HCT116 (cell line): ENCODE measurements around the gene KIAA0825. TPM values are rescaled to one million over a fixed set of nuclear protein-coding genes. Genes with fewer than 3 reads are reported as not detected.

ENCODE experiments used
- ATAC-seq: fragments of 200-7000 bp; cut with Tn5 transposase; 2 replicates; pipeline ENCODE4 v1.9.1; 2020; ENCODE audit warnings: mild to moderate bottlenecking, moderate library complexity
- BruUV-seq: library from RNA; stranded (reverse); fragments of 400-500 nt; replicated peaks from 2 replicates; lab custom pipeline; 2021; lab: Mats Ljungman, UMichigan
- CTCF ChIA-PET: fragments of 300-600 bp; sonication (Branson Sonifier 250); formaldehyde crosslinking; loops from one replicate; lab custom pipeline; 2021; ENCODE audit warnings: antibody characterized with exemption; lab: Charles Lee
- POLR2A ChIA-PET: fragments of 300-600, 350-600 bp; sonication (Branson Sonifier 250); formaldehyde crosslinking; loops from one replicate; lab custom pipeline; 2021; ENCODE audit warnings: antibody characterized with exemption; lab: Charles Lee
- RAD21 ChIA-PET, 2 experiments: fragments of 300-600 bp; sonication (Branson Sonifier 250); formaldehyde crosslinking; loops; one replicate each; lab custom pipeline; 2023; ENCODE audit warnings: low total read pairs in 2 of 2; ENCODE audit not compliant: uncharacterized antibody in 2 of 2, unreplicated experiment in 2 of 2, low non-redundant PET in 1 of 2; lab: Charles Lee
- DNase-seq: peaks from one replicate; pipeline ENCODE4 v3.0.0-alpha.2; 2010; ENCODE audit warnings: low read depth, low spot score
- H2AFZ ChIP-seq: fragments of 200-600 bp; shearing (Covaris generic), sonication (generic); 2 replicates; pipeline ENCODE4 v1.6.1; 2017; ENCODE audit warnings: low read depth, mixed run types, mixed read lengths, antibody characterized with exemption, low read length; ENCODE audit not compliant: poor library complexity, severe bottlenecking
- H3K27ac ChIP-seq: 2 replicates; pipeline ENCODE4 v1.5.1; 2012; ENCODE audit warnings: low read depth, low read length
- H3K27me3 ChIP-seq: fragments of 200-600 bp; sonication (generic); 2 replicates; pipeline ENCODE4 v1.6.1; 2016; ENCODE audit warnings: mixed run types, low read length, mixed read lengths; ENCODE audit not compliant: insufficient read depth
- H3K36me3 ChIP-seq, 2 experiments: fragments of 200-500 bp in 1 of 2; fragments of 200-600 bp in 1 of 2; sonication (Bioruptor generic) in 1 of 2; sonication (generic) in 1 of 2; 2 replicates each; pipeline versions ENCODE4 v1.5.1 to v1.6.1; 2014 to 2016; ENCODE audit warnings: low read length in 2 of 2, inconsistent platforms in 1 of 2, mixed read lengths in 1 of 2, mixed run types in 1 of 2; ENCODE audit not compliant: insufficient read depth in 2 of 2, control insufficient read depth in 1 of 2
- H3K4me1 ChIP-seq, 2 experiments: fragments of 200-600 bp in 1 of 2; sonication (generic) in 1 of 2; 2 replicates each; pipeline versions ENCODE4 v1.5.1 to v1.6.1; 2012 to 2017; ENCODE audit warnings: low read length in 2 of 2, inconsistent platforms in 1 of 2, mild to moderate bottlenecking in 1 of 2, mixed read lengths in 1 of 2, mixed run types in 1 of 2, moderate library complexity in 1 of 2; ENCODE audit not compliant: insufficient read depth in 2 of 2, control insufficient read depth in 1 of 2
- H3K4me2 ChIP-seq: fragments of 200-600 bp; sonication (generic); 2 replicates; pipeline ENCODE4 v1.6.1; 2017; ENCODE audit warnings: mixed run types, low read length, mixed read lengths
- H3K4me3 ChIP-seq, 2 experiments: fragments of 200-600 bp in 1 of 2; sonication (generic) in 1 of 2; replicated peaks in 1 of 2; 2 replicates each; pipeline ENCODE4 v1.5.1; 2011 to 2016; ENCODE audit warnings: low read length in 2 of 2, control low read depth in 1 of 2, low read depth in 1 of 2, mild to moderate bottlenecking in 1 of 2, mixed read lengths in 1 of 2, mixed run types in 1 of 2
- H3K79me2 ChIP-seq: fragments of 200-600 bp; sonication (generic); 2 replicates; pipeline ENCODE4 v1.6.1; 2017; ENCODE audit warnings: mild to moderate bottlenecking, mixed run types, low read length, moderate library complexity, mixed read lengths; ENCODE audit not compliant: insufficient read depth
- H3K9ac ChIP-seq: fragments of 200-600 bp; sonication (generic); 2 replicates; pipeline ENCODE4 v1.6.1; 2016; ENCODE audit warnings: low read length, mixed read lengths
- H3K9me2 ChIP-seq: fragments of 200-600 bp; sonication (generic), shearing (Covaris generic); 2 replicates; pipeline ENCODE4 v1.6.1; 2017; ENCODE audit warnings: mixed run types, mild to moderate bottlenecking, moderate library complexity; ENCODE audit not compliant: insufficient read depth
- H3K9me3 ChIP-seq, 2 experiments: fragments of 200-500 bp in 1 of 2; fragments of 200-600 bp in 1 of 2; sonication (Bioruptor generic) in 1 of 2; sonication (generic) in 1 of 2; 2 replicates each; pipeline ENCODE4 v1.6.1; 2014 to 2017; ENCODE audit warnings: low read length in 2 of 2, mixed read lengths in 2 of 2, inconsistent platforms in 1 of 2, low read depth in 1 of 2, mild to moderate bottlenecking in 1 of 2, mixed run types in 1 of 2, moderate library complexity in 1 of 2; ENCODE audit not compliant: control insufficient read depth in 1 of 2, insufficient read depth in 1 of 2
- H4K20me1 ChIP-seq: fragments of 200-600 bp; sonication (generic), shearing (Covaris generic); 2 replicates; pipeline ENCODE4 v1.6.1; 2017; ENCODE audit warnings: mixed run types, mild to moderate bottlenecking, moderate library complexity; ENCODE audit not compliant: insufficient read depth
- ATF3 ChIP-seq: IDR thresholded peaks from 2 replicates; pipeline ENCODE4 v1.6.1; 2012
- CBX3 ChIP-seq: IDR thresholded peaks from 2 replicates; pipeline ENCODE4 v1.6.1; 2012; ENCODE audit warnings: low read depth
- CEBPB ChIP-seq: IDR thresholded peaks from 2 replicates; pipeline ENCODE4 v1.6.1; 2012; ENCODE audit warnings: low read depth
- CTCF ChIP-seq, 3 experiments: fragments of 200-600 bp in 1 of 3; sonication (generic) in 1 of 3; IDR thresholded peaks in 2 of 3; conservative IDR thresholded peaks in 1 of 3; 2 replicates each; pipeline ENCODE4 v1.5.1; 2012 to 2017; ENCODE audit warnings: low read depth in 2 of 3, low read length in 2 of 3, antibody characterized with exemption in 1 of 3, borderline replicate concordance in 1 of 3, control low read depth in 1 of 3, mild to moderate bottlenecking in 1 of 3, mixed read lengths in 1 of 3, mixed run types in 1 of 3, moderate library complexity in 1 of 3; ENCODE audit not compliant: insufficient read depth in 1 of 3
- EGR1 ChIP-seq: IDR thresholded peaks from 2 replicates; pipeline ENCODE4 v1.6.1; 2012; ENCODE audit warnings: low read depth
- FOSL1 ChIP-seq: IDR thresholded peaks from 2 replicates; pipeline ENCODE4 v1.6.1; 2012; ENCODE audit warnings: low read depth
- JUND ChIP-seq: IDR thresholded peaks from 2 replicates; pipeline ENCODE4 v1.6.1; 2012
- MAX ChIP-seq: IDR thresholded peaks from 2 replicates; pipeline ENCODE4 v1.6.1; 2012
- RAD21 ChIP-seq: IDR thresholded peaks from 2 replicates; pipeline ENCODE4 v1.6.1; 2012; ENCODE audit warnings: low read depth, mild to moderate bottlenecking
- SIN3A ChIP-seq: IDR thresholded peaks from 2 replicates; pipeline ENCODE4 v1.6.1; 2012; ENCODE audit warnings: low read depth
- SP1 ChIP-seq: IDR thresholded peaks from 2 replicates; pipeline ENCODE4 v1.6.1; 2012; ENCODE audit warnings: low read depth
- SRF ChIP-seq: IDR thresholded peaks from 2 replicates; pipeline ENCODE4 v1.6.1; 2012; ENCODE audit warnings: low read depth
- TCF7L2 ChIP-seq: IDR thresholded peaks from 2 replicates; pipeline ENCODE4 v1.7.0; 2011; ENCODE audit warnings: borderline replicate concordance, inconsistent platforms; ENCODE audit not compliant: insufficient read depth, insufficient read length; ENCODE audit errors: extremely low read depth
- YY1 ChIP-seq: IDR thresholded peaks from 2 replicates; pipeline ENCODE4 v1.6.1; 2011; ENCODE audit warnings: low read length, low read depth, moderate library complexity, mild to moderate bottlenecking; ENCODE audit not compliant: insufficient replicate concordance; ENCODE audit errors: extremely low read depth
- ZBTB33 ChIP-seq: IDR thresholded peaks from 2 replicates; pipeline ENCODE4 v1.6.1; 2011; ENCODE audit warnings: mild to moderate bottlenecking, low read length, moderate library complexity; ENCODE audit not compliant: insufficient replicate concordance; ENCODE audit errors: extremely low read depth
- ZFX ChIP-seq: fragments of 450-650 bp; IDR thresholded peaks from 2 replicates; pipeline ENCODE4 v1.6.1; 2017
- intact Hi-C: fragments of 100-400 bp; cut with micrococcal nuclease; formaldehyde crosslinking; loops from 2 replicates; pipeline ENCODE4 v1.10.0; 2022
- total RNA-seq: library from RNA; stranded (reverse); gene quantifications from one replicate; pipeline ENCODE4 v1.2.1, GENCODE V29; 2021; ENCODE audit not compliant: unreplicated experiment

Gene KIAA0825
- total RNA-seq, 1 experiment from 2014 or later: 1.4 TPM

DNA sequence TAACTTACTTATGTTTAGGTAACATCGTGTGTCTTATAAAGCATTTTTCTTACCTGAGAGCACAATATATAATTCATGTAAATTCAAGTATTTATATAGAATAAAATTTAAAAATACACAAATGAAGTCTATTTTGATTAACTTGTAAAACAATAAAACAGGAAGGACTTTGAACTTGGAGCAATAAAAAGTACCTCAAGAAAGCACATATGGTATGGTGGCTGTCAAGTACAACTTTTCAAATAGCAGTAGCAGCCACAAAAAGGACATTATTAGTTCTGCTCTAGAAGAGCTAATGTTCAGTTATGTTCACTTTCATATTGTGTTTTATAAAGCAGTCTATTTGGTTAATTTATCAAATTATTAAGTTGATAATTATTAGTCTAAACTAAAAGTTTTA is 31.5 kb upstream of the KIAA0825 start:
- ChIA-PET POLR2A (no interaction called here), RAD21 (no interaction called here)
- no peak overlapping the region for H2AFZ ChIP-seq

More for the DNA sequence above, 31.5 kb upstream of the KIAA0825 start:
- Histone ChIP-seq H3K9me2 (no peaks in the 10 kb centered on the region), H3K36me3 (peaks cover 0 to 4% of the 10 kb centered on the region in 2 experiments; a peak in 1 of 4 replicates), H3K27ac (no peak overlapping the region), H3K4me3 (no peak overlapping the region), H4K20me1 (no peaks in the 10 kb centered on the region), H3K9ac (no peak overlapping the region), H3K27me3 (no peaks in the 10 kb centered on the region), H3K4me2 (no peak overlapping the region), H3K79me2 (no peaks in the 10 kb centered on the region), H3K4me1 (no peaks in the 10 kb centered on the region)
- ATAC-seq: no peak
- CTCF ChIA-PET: no interaction called here
- BruUV-seq: no TSS peak
- intact Hi-C loops: no loop called here
- no peak for TF ChIP-seq MAX
- TF ChIP-seq JUND: no peak
- TF ChIP-seq EGR1: no peak
- TF ChIP-seq YY1: no peak
- TF ChIP-seq SRF: no peak
- no peak for TF ChIP-seq TCF7L2
- TF ChIP-seq RAD21: no peak
- no peak for TF ChIP-seq CTCF (IDR thresholded peaks at IDR 0.05 in 2 of 3, conservative IDR thresholded peaks at IDR 0.05 in 1 of 3; ENCODE audit: borderline replicate concordance in 1 of 3, insufficient read depth in 1 of 3, low read depth in 2 of 3, low read length in 2 of 3)
- no peak for TF ChIP-seq ATF3
- TF ChIP-seq CBX3: no peak
- TF ChIP-seq SP1: no peak
- TF ChIP-seq CEBPB: no peak
- TF ChIP-seq FOSL1: no peak
- TF ChIP-seq SIN3A: no peak
- no peak for TF ChIP-seq ZFX
- TF ChIP-seq ZBTB33: no peak
- TF ChIP-seq, all 23 proteins: peak for 0
- no peak for DNase-seq
- H3K9me3 ChIP-seq: no peaks in the 10 kb centered on the region
